IMR-90 (cell line): ENCODE measurements around the gene ADAP1. TPM values are rescaled to one million over a fixed set of nuclear protein-coding genes. Genes with fewer than 3 reads are reported as not detected.

Source experiments
- ATAC-seq: fragments of 200-7000 bp; cut with Tn5 transposase; 2 replicates; pipeline ENCODE4 v1.9.1; 2020; ENCODE audit warnings: low read depth, mild to moderate bottlenecking, moderate library complexity
- BruUV-seq: library from RNA; stranded (reverse); fragments of 400-500 nt; replicated peaks from 2 replicates; lab custom pipeline; 2021; lab: Mats Ljungman, UMichigan
- CTCF ChIA-PET: fragments of 300-600 bp; formaldehyde crosslinking; extraction: SDS; loops from one replicate; lab custom pipeline; 2021; ENCODE audit warnings: antibody characterized with exemption; lab: Yijun Ruan, JAX
- POLR2A ChIA-PET: fragments of 300-600 bp; sonication (Branson Sonifier 250); formaldehyde crosslinking; loops from one replicate; lab custom pipeline; 2022; ENCODE audit warnings: antibody characterized with exemption; ENCODE audit not compliant: unreplicated experiment; lab: Charles Lee
- DNase-seq: peaks from one replicate; pipeline ENCODE4 v3.0.0; 2013
- H2AFZ ChIP-seq: replicated peaks from 2 replicates; pipeline ENCODE3; 2013; ENCODE audit warnings: low read length, mild to moderate bottlenecking; ENCODE audit not compliant: poor library complexity
- H2AK5ac ChIP-seq: 2 replicates; pipeline ENCODE4 v1.6.1; 2013; ENCODE audit warnings: low read depth, low read length, inconsistent platforms
- H2AK9ac ChIP-seq: replicated peaks from 2 replicates; pipeline ENCODE3; 2013; ENCODE audit warnings: mild to moderate bottlenecking, low read depth, low read length, moderate library complexity; ENCODE audit not compliant: poor library complexity
- H2BK120ac ChIP-seq: 2 replicates; pipeline ENCODE4 v1.6.1; 2013; ENCODE audit warnings: low read depth, low read length, inconsistent platforms
- H2BK15ac ChIP-seq: 3 replicates; pipeline ENCODE4 v1.6.1; 2013; ENCODE audit warnings: low read depth, low read length, inconsistent platforms
- H2BK20ac ChIP-seq: 2 replicates; pipeline ENCODE4 v1.6.1; 2013; ENCODE audit warnings: low read depth, mild to moderate bottlenecking, inconsistent platforms, low read length, moderate library complexity
- H2BK5ac ChIP-seq: 2 replicates; pipeline ENCODE4 v1.6.1; 2013; ENCODE audit warnings: mild to moderate bottlenecking, low read depth, low read length, inconsistent platforms; ENCODE audit not compliant: poor library complexity, severe bottlenecking
- H3K14ac ChIP-seq: replicated peaks from 2 replicates; pipeline ENCODE4 v1.6.1; 2013; ENCODE audit warnings: low read depth, low read length, inconsistent platforms
- H3K18ac ChIP-seq: 2 replicates; pipeline ENCODE4 v1.6.1; 2013; ENCODE audit warnings: low read depth, low read length, control low read depth
- H3K23ac ChIP-seq: 2 replicates; pipeline ENCODE4 v1.6.1; 2013; ENCODE audit warnings: low read depth, low read length, inconsistent platforms
- H3K27ac ChIP-seq: 2 replicates; pipeline ENCODE4 v1.5.1; 2013; ENCODE audit warnings: mild to moderate bottlenecking, control low read depth, low read length; ENCODE audit not compliant: insufficient read depth
- H3K27me3 ChIP-seq: 2 replicates; pipeline ENCODE4 v1.6.1; 2013; ENCODE audit warnings: low read length; ENCODE audit not compliant: control insufficient read depth, insufficient read depth
- H3K36me3 ChIP-seq: 2 replicates; pipeline ENCODE4 v1.6.1; 2013; ENCODE audit warnings: low read length, mixed read lengths; ENCODE audit not compliant: control insufficient read depth, insufficient read depth
- H3K4ac ChIP-seq: 2 replicates; pipeline ENCODE4 v1.6.1; 2013; ENCODE audit warnings: low read depth, low read length, inconsistent platforms
- H3K4me1 ChIP-seq: 2 replicates; pipeline ENCODE4 v1.6.1; 2013; ENCODE audit warnings: low read length, mixed read lengths; ENCODE audit not compliant: control insufficient read depth, insufficient read depth
- H3K4me2 ChIP-seq: 2 replicates; pipeline ENCODE4 v1.6.1; 2013; ENCODE audit warnings: low read depth, mild to moderate bottlenecking, control low read depth, low read length, moderate library complexity
- H3K4me3 ChIP-seq: 2 replicates; pipeline ENCODE4 v1.5.1; 2013; ENCODE audit warnings: low read depth, mild to moderate bottlenecking, control low read depth, low read length, moderate library complexity; ENCODE audit not compliant: insufficient read depth
- H3K56ac ChIP-seq: 2 replicates; pipeline ENCODE4 v1.6.1; 2013; ENCODE audit warnings: low read length, inconsistent platforms; ENCODE audit not compliant: insufficient read depth; ENCODE audit errors: extremely low read depth
- H3K79me1 ChIP-seq, 2 experiments: 2 replicates each; pipeline ENCODE4 v1.6.1; 2013; ENCODE audit warnings: low read length in 2 of 2, inconsistent platforms in 1 of 2, low read depth in 1 of 2
- H3K9ac ChIP-seq: 2 replicates; pipeline ENCODE4 v1.6.1; 2013; ENCODE audit warnings: low read depth, low read length, control low read depth
- H3K9me1 ChIP-seq: 2 replicates; pipeline ENCODE4 v1.6.1; 2013; ENCODE audit warnings: low read length, inconsistent platforms; ENCODE audit not compliant: insufficient read depth
- H3K9me3 ChIP-seq: 2 replicates; pipeline ENCODE4 v1.6.1; 2013; ENCODE audit warnings: low read length; ENCODE audit not compliant: control insufficient read depth, insufficient read depth
- H4K20me1 ChIP-seq: 2 replicates; pipeline ENCODE4 v1.6.1; 2013; ENCODE audit warnings: low read length, inconsistent platforms; ENCODE audit not compliant: insufficient read depth
- H4K5ac ChIP-seq: 2 replicates; pipeline ENCODE4 v1.6.1; 2013; ENCODE audit warnings: mild to moderate bottlenecking, low read depth, low read length, control low read depth
- H4K8ac ChIP-seq, 2 experiments: 2 replicates each; pipeline ENCODE4 v1.6.1; 2013; ENCODE audit warnings: low read depth in 2 of 2, low read length in 2 of 2, control low read depth in 1 of 2, inconsistent platforms in 1 of 2
- H4K91ac ChIP-seq: 2 replicates; pipeline ENCODE4 v1.6.1; 2013; ENCODE audit warnings: low read depth, low read length, inconsistent platforms; ENCODE audit not compliant: insufficient read depth
- BHLHE40 ChIP-seq: fragments of 150-350 bp; IDR thresholded peaks from 2 replicates; pipeline ENCODE4 v1.6.1; 2016; ENCODE audit warnings: mild to moderate bottlenecking, low read depth, low read length
- CHD1 ChIP-seq: IDR thresholded peaks from 2 replicates; pipeline ENCODE4 v1.6.1; 2012; ENCODE audit warnings: low read depth, low read length, improper control_type of control experiment
- FOS ChIP-seq: fragments of 150-350 bp; IDR thresholded peaks from 2 replicates; pipeline ENCODE4 v1.6.1; 2016; ENCODE audit warnings: low read depth, low read length
- MAFK ChIP-seq: IDR thresholded peaks from 2 replicates; pipeline ENCODE4 v1.6.1; 2012; ENCODE audit warnings: low read depth, low read length, improper control_type of control experiment
- MAZ ChIP-seq: IDR thresholded peaks from 2 replicates; pipeline ENCODE4 v1.6.1; 2012; ENCODE audit warnings: low read depth, mild to moderate bottlenecking, low read length, improper control_type of control experiment, moderate library complexity, borderline replicate concordance
- NFE2L2 ChIP-seq: fragments of 150-350 bp; IDR thresholded peaks from 2 replicates; pipeline ENCODE4 v1.6.1; 2016; ENCODE audit warnings: low read depth, mild to moderate bottlenecking, low read length
- POLR2A ChIP-seq: IDR thresholded peaks from 2 replicates; pipeline ENCODE4 v1.6.1; 2012; ENCODE audit warnings: mild to moderate bottlenecking, low read depth, low read length
- RAD21 ChIP-seq: IDR thresholded peaks from 2 replicates; pipeline ENCODE4 v1.6.1; 2012; ENCODE audit warnings: low read length, improper control_type of control experiment
- RCOR1 ChIP-seq: IDR thresholded peaks from 2 replicates; pipeline ENCODE4 v1.6.1; 2012; ENCODE audit warnings: mild to moderate bottlenecking, low read length, improper control_type of control experiment; ENCODE audit not compliant: insufficient replicate concordance
- RFX5 ChIP-seq: IDR thresholded peaks from 2 replicates; pipeline ENCODE4 v1.8.0; 2012; ENCODE audit warnings: low read depth, mild to moderate bottlenecking, low read length, moderate library complexity
- SMC3 ChIP-seq: fragments of 150-350 bp; IDR thresholded peaks from 2 replicates; pipeline ENCODE4 v1.6.1; 2016; ENCODE audit warnings: low read depth, mild to moderate bottlenecking, antibody characterized with exemption, low read length, moderate library complexity
- WGBS, 2 experiments: methylation state at CpG; one replicate each; pipeline versions ENCODE4 v1.1.5 to v1.1.7; 2013; ENCODE audit warnings: missing lambda C conversion rate in 2 of 2; ENCODE audit not compliant: insufficient read length in 1 of 2; ENCODE audit errors: extremely low coverage in 2 of 2; 5-methylcytosine and 5-hydroxymethylcytosine counted together
- dilution Hi-C: fragments of 300-500 bp; cut with HindIII; formaldehyde crosslinking; loops from one replicate; pipeline ENCODE4 v1.14.3; 2018; ENCODE audit warnings: low sequenced_read_pairs; ENCODE audit not compliant: unreplicated experiment
- in situ Hi-C: fragments of 300-500 bp; cut with MboI; formaldehyde crosslinking; loops from 3 replicates; pipeline ENCODE4 v1.14.3; 2019; ENCODE audit warnings: low sequenced_read_pairs, inconsistent platforms, mixed read lengths
- intact Hi-C: fragments of 100-400 bp; cut with micrococcal nuclease; formaldehyde crosslinking; loops from 2 replicates; pipeline ENCODE4 v1.10.0; 2022
- polyA plus RNA-seq, 3 experiments: library from polyadenylated mRNA; depleted of rRNA; stranded (reverse); fragments of >200 nt; gene quantifications; 2 replicates each; pipeline ENCODE4 v1.2.3, GENCODE V29; 2012; ENCODE audit warnings: low replicate concordance in 1 of 3
- total RNA-seq: library from RNA; depleted of rRNA; stranded (reverse); fragments of >200 nt; gene quantifications from 2 replicates; pipeline ENCODE4 v1.2.3, GENCODE V29; 2012
- TF ChIP-seq, protein P1 (sequence below): fragments of 150-350 bp; IDR thresholded peaks from 2 replicates; pipeline ENCODE4 v1.6.1; 2017; ENCODE audit warnings: mild to moderate bottlenecking, antibody characterized with exemption, low read length, low read depth
- TF ChIP-seq, protein P2 (sequence below): fragments of 150-350 bp; IDR thresholded peaks from 2 replicates; pipeline ENCODE4 v1.6.1; 2016; ENCODE audit warnings: low read depth, mild to moderate bottlenecking, low read length, moderate library complexity, borderline replicate concordance
- TF ChIP-seq, protein P3 (sequence below): conservative IDR thresholded peaks from 2 replicates; pipeline ENCODE4 v1.5.1; 2012; ENCODE audit warnings: mild to moderate bottlenecking, low read depth, low read length, improper control_type of control experiment

ADAP1 gene
- total and polyA plus RNA-seq, 2 of the 4 experiments (the other 2 are of a cell fraction), result 1.4 to 2.0 TPM

DNA sequence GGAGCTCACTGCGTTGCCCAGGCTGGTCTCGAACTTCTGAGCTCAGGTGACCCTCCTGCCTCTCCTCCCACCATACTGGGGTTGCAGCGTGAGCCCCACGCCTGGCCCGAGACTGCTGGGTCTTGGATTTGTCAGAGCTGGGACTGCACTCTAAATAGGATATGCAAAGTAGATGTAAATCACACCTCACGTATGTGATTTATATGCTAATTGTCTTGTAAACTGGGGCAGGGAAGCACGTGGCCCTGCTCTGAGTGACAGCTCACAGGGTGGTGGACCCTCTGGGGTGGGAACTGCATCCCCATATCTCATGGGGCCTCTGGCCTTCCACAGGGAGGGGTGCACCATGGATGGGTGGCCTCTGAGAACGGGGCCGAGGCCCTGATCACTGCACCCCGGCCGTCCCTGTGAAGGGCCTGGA is 44.0 kb downstream of the ADAP1 start:
- intact Hi-C loops, result no loop called here
- no peak for ATAC-seq
- Histone ChIP-seq H4K5ac (no peak overlapping the region), H3K4me1 (0 out of 2 replicates have a peak, but pooled peaks cover 1% of the 10 kb centered on the region), H3K23ac (no peak overlapping the region), H3K18ac (no peak overlapping the region), H4K91ac (no peak overlapping the region), H3K27me3 (no peaks in the 10 kb centered on the region; the same call in 1 of the 2 replicates), H2AK5ac (no peak overlapping the region), H3K9me3 (no peaks in the 10 kb centered on the region), H3K27ac (no peak overlapping the region), H3K9ac (no peak overlapping the region), H2AK9ac (no peak overlapping the region), H2BK120ac (no peak overlapping the region), H3K14ac (no peak overlapping the region), H3K9me1 (no peaks in the 10 kb centered on the region), H3K4ac (no peak overlapping the region), H2AFZ (no peak overlapping the region), H4K20me1 (no peaks in the 10 kb centered on the region; the same call in 1 of the 2 replicates), H2BK15ac (no peak overlapping the region), H3K79me1 (no peaks in the 10 kb centered on the region), H2BK5ac (no peak overlapping the region), H3K56ac (no peak overlapping the region), H3K4me3 (no peak overlapping the region), H2BK20ac (no peak overlapping the region), H3K4me2 (no peak overlapping the region), H3K36me3 (no peaks in the 10 kb centered on the region), H4K8ac (no peak overlapping the region)
- CTCF ChIA-PET, result no interaction called here
- TF ChIP-seq SMC3, result no peak
- no peak for TF ChIP-seq RCOR1
- TF ChIP-seq MAFK, result no peak
- no peak for TF ChIP-seq BHLHE40
- TF ChIP-seq RFX5, result no peak
- TF ChIP-seq RAD21, result no peak
- no peak for TF ChIP-seq NFE2L2
- no peak for TF ChIP-seq CHD1
- no peak for TF ChIP-seq MAZ
- TF ChIP-seq, protein P1, sequence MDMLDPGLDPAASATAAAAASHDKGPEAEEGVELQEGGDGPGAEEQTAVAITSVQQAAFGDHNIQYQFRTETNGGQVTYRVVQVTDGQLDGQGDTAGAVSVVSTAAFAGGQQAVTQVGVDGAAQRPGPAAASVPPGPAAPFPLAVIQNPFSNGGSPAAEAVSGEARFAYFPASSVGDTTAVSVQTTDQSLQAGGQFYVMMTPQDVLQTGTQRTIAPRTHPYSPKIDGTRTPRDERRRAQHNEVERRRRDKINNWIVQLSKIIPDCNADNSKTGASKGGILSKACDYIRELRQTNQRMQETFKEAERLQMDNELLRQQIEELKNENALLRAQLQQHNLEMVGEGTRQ, result no peak
- TF ChIP-seq, protein P2, sequence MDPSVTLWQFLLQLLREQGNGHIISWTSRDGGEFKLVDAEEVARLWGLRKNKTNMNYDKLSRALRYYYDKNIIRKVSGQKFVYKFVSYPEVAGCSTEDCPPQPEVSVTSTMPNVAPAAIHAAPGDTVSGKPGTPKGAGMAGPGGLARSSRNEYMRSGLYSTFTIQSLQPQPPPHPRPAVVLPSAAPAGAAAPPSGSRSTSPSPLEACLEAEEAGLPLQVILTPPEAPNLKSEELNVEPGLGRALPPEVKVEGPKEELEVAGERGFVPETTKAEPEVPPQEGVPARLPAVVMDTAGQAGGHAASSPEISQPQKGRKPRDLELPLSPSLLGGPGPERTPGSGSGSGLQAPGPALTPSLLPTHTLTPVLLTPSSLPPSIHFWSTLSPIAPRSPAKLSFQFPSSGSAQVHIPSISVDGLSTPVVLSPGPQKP, result no peak
- TF ChIP-seq POLR2A, result no peak
- TF ChIP-seq FOS, result no peak
- TF ChIP-seq, protein P3, sequence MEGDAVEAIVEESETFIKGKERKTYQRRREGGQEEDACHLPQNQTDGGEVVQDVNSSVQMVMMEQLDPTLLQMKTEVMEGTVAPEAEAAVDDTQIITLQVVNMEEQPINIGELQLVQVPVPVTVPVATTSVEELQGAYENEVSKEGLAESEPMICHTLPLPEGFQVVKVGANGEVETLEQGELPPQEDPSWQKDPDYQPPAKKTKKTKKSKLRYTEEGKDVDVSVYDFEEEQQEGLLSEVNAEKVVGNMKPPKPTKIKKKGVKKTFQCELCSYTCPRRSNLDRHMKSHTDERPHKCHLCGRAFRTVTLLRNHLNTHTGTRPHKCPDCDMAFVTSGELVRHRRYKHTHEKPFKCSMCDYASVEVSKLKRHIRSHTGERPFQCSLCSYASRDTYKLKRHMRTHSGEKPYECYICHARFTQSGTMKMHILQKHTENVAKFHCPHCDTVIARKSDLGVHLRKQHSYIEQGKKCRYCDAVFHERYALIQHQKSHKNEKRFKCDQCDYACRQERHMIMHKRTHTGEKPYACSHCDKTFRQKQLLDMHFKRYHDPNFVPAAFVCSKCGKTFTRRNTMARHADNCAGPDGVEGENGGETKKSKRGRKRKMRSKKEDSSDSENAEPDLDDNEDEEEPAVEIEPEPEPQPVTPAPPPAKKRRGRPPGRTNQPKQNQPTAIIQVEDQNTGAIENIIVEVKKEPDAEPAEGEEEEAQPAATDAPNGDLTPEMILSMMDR, result no peak
- no TSS peak for BruUV-seq
- DNase-seq, result no peak
- WGBS, 2 experiments, result 74% methylated on average over 5 of the region's 11 CpGs; no CpG with 5 or more reads in 1 of the 2 experiments
- dilution Hi-C loops, result no loop called here
- in situ Hi-C loops, result no loop called here
- POLR2A ChIA-PET, result no interaction called here
